SKM-1 (cell line): ENCODE data around the gene ARNT2.
"Not testable (repeated sequence)": the region's sequence is repeated elsewhere in the genome, so short reads cannot be mapped to it uniquely, and the experiment has no call there.

ENCODE experiments used
- DNase-seq: peaks from one replicate; lab custom pipeline; 2025; ENCODE audit not compliant: unreplicated experiment; lab: John Stamatoyannopoulos, UW

Gene ARNT2

DNA sequence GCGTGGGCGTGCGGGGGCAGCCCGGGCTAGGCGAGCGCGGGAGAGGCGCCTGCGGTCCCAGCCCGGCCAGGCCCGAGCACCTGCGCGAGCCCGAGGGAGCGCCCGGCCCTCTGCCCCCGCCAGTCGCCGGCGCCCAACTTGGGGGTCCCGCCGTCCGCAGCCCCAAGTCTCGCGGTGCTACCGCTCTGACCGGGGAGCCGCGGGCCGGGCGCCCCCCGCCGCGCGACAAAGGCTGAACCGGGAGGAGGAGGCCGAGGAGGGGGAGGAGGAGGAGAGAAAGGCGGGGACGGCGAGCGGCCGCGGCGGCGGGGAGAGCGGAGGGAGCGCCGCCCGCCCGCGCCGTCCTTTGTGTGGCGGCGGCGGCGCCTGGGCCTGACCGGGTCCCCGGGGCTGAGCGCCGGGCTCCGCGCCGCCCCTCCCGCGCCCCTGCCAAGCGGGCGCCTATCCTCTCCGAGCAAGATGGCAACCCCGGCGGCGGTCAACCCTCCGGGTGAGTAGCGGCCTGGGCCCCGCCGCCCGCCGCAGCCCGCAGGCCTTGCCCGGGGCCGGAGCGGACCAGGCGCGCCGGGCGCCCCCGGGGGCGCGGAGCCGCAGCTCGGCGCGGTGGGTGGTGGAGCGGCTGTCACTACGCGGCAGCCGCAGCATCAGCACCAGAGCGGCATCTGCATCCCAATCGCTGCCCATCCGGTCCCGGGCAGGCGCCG, at the start of gene ARNT2:
Gene ARNT2 (plus strand): TSS at position 326 of the 704 bp plus-strand sequence. CDS start 134 bp downstream, at position 460.
- no peak for DNase-seq

DNA sequence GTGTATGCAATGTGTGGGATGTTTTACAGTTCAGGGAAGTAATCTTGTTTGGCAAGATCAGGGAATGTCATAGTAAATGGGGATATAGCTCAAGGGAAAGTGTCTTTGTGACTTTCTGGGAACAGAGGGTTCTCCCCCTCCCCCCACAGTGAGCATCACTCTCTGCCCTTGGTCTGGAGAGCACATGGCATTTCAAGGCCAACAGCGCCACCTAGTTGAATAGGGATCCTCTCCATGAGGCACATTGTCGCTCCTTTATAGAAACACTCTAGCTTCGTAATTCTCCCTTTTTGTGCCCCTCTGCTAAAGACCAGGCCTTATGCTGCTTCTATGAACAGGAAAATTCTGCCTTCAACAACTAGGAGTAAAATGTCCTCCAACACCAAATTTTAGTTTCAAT, 37.1 kb upstream of the ARNT2 start:
- peak; percentile 18 for DNase-seq

DNA sequence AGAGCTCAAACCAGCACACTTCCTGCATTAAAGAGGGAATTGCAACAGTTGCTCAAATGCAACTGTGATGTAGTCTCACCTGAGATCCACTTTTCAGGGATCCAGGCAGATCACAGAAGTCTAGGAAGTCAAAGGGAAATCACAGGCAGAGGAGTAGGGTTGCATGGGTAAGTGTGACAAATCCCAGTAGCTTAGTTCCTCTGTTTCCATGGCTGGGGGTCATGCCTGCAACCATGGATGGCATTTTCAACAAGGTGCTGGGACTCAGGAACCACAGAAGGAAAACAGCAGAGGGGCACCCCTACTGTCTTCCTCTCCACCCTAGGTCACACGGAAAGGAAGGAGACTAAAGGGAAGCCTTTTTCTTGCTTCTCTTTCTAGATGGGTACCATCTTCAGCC, 36.5 kb upstream of the ARNT2 start:
- DNase-seq = no peak

DNA sequence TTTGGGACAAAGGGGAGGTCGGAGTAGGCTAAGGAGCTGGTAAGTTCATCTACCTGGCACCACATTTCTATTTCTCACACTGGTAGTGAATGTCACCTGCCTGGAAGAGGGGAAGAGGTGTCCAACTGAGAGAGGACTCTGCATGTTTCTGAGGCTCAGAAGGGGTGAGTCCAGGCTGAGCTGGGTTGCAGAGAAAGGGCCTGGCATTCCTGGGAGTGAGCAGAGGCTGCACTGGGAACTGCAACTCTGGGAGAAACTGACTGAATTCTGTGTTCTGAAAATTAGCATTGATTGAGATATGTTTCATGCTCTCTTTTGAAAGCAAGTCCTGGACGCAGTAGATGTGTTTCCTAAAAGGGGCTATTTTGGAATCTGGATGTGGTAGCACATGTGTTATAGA, 32.3 kb upstream of the ARNT2 start:
- no peak for DNase-seq

DNA sequence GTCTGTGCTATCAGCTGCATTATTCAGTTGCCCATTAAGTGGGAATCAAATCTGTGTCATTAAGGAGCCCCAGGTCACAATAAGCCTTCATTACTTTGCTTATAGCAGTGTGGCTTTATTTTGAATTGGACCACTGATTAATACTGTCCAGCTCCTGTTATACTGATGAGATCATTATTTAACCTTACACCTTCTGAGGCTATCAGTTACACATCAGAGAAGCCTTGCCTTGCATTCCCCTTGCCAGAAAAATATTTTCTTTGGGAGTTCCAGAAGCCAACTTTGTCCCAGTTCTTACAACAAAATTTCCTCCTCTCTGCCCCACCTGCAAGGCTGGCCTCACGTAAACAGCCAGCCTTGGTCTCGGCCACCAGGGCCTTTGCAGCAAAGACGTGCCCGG, 29.7 kb upstream of the ARNT2 start:
- DNase-seq = no peak

DNA sequence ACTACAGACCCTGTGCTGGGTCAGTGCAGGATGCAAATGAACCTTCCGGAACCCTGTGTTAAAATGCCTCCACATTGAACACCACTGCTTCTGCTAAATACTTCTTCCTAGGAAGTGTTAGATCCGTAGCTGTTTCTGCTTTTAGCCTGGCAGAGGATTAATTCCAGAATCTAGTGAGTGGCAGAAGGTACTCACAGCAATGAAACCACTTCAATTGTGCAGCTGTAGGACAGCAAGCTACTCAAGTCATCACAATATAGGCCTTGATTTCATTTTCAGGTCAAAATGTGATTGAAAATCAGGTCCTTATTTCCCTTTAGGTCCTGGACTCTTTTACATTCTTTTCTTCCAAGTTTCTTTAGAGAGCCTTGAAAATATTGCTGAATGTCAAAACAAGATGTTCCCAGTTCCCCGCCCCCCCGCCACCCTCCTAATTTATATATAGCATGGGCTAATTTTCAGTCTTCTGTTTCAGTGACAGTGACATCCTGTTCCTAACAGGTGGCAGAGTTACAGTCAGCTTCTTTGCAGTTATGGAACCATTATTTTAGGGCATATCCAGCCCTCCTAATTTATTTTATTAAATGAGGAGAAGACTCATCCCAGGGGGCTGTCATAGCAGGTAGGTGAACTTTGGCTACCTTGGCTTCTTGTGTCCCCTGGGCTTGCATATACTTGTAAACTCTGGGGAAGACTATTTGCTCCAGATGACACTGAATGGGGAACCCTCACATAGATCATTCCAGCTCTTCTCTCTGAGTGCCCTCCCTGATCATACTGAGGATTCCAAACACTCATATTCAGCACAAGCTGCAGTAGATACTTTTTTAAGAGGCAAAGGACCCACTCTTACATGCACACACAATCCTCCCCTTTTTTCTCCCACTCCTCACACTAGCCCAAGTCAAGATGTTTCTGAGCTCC, 28.0 kb upstream of the ARNT2 start:
- DNase-seq = no peak

DNA sequence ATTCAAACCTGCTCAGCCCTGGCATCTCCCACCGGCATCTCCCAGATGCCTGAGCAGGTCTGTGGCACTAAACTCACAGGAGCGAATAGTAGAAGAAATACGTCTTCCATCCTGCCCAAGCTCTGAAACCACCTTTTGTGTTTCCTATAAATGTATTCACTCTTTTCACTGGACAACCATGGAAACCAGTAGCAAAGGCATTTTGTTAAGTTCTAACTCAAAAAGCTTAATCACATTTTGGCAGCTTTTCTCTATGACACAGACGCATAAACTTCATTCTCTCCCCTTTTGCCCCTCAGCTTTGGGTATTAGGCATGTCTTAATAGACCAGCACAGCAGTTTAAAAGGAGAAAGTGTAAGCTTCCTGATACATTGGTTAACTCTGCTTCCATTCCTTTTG, 24.5 kb upstream of the ARNT2 start:
- no peak for DNase-seq

DNA sequence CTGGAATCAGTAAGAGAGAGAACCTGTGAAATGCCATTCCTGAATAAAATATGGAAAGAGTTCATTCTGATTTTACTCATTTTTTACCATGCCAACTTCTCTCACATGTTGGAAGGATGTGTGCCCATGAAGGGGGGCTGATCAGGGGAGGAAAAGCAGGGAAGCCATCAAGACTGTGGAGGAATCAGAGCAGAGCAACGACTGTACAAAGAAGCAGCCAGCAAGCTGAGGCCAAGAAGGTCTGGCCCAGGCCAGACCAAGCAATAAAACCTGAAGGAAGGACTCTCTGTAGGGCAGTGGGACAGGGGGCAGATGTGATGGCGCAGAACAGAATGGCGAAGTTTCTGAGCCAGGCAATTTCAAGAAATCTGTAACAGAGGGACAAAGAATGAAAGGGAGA, 24.0 kb upstream of the ARNT2 start:
- DNase-seq = no peak

DNA sequence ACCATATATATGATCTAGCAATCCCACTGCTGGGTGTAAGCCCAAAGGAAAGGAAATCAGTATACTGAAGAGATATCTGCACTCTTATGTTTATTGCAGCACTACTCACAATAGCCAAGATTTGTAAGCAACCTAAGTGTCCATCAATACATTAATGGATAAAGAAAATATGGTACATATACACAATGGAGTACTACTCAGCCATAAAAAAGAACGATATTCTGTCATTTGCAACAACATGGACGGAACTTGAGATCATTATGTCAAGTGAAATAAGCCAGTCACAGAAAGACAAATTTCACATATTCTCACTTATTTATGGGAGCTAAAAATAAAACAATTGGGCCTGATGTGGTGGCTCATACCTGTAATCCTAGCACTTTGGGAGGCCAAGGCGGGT, 21.9 kb upstream of the ARNT2 start:
- no peak for DNase-seq

DNA sequence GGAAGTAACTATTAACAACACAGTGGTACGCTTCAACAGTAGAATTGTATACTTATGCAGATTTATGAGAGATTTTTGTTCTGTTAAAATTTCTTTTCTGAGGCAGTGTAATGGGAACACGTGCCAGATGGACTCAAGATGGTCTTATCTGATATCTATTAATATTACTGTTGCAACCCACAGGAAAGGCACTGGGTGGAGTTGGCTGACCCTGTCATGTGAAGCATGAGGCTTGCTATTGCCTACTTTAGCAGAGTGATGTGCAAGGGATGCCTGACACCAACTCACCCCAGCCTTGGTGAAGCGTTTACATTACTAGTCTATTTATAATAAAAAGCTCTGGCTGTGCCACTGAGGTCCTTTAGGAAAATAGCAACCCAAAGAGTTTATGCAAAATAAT, 19.8 kb upstream of the ARNT2 start:
- DNase-seq = no peak

DNA sequence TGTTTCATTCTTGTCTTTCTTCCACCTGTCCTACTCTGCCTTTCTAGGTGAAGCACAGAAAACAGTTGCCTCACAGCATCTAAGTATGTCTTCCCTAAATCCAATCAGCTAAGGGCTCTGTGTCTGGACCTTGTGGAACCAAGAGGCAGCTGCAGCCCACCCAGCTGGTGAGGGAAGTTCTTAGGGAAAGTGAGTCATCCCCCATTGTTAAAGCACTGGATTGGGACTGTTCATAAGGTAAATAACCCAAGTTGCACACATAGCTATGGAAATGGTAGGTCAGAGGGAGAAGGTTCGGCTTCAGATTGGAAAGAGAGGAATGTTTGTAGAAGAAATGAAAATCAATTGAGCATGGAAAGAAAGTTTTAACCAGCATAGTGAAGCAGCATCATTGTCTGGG, 18.0 kb upstream of the ARNT2 start:
- DNase-seq = no peak

DNA sequence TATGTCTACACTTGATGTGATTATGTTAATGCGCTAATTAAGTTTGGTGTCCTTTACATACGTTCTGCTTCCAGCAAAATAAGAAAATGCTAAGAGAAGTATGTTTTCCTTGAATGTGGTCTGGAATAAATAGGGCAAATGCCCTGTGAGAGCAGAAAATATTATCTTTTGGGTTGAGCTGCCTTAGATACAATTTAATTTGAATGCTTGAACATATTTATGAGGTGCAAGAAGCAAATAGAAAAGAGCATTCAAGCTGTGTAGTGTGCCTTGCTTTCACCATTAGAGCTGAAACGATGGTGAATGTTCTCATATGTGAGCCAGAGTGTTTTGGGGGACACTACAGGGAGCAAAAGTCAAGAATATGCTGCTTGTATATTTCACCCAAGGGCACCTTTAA, 15.9 kb upstream of the ARNT2 start:
- no peak for DNase-seq

DNA sequence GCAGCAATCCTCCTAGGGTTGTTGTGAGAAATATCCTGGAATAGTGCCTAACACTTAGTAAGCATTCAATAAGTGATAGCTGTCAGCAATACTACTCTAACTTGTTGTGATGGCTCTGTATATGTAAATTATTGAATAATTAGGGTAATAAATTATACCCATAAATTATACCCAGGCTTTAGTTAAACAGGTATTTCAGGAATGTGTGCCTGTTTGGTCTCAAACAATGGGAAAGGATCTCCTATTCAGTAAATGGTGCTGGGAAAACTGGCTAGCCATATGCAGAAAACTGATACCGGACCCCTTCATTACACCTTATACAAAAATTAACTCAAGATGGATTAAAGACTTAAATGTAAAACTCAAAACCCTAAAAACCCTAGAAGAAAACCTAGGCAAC, 14.8 kb upstream of the ARNT2 start:
- no peak for DNase-seq

DNA sequence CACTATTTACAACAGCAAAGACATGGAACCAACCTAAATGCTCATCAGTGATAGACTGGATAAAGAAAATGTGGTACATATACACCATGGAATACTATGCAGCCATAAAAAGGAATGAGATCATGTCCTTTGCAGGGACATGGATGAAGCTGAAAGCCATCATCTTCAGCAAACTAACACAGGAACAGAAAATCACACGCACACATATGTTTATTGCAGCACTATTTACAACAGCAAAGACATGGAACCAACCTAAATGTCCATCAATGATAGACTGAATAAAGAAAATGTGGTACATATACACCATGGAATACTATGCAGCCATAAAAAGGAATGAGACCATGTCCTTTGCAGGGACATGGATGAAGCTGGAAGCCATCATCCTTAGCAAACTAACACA, 13.2 kb upstream of the ARNT2 start:
- not testable (repeated sequence) for DNase-seq

DNA sequence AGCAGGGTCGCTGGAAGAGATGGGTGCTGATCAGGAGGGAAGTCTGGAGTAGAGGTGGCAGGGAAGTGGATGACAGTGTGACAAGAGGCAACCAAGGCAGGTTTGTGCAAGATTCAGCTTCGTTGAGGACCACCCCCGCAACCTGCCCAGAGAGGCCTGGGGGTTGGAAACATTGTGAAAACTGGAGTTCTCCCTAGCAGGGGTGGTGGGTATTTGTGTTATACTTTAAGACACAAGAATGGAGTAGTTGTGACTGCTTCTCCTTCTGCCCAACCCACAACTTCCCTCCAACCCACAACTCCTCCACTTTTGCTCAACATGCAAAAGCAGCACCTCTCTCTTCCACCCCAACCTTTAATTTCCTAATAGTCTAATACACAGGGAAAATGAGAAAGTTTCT, 8.6 kb upstream of the ARNT2 start:
- DNase-seq = no peak

DNA sequence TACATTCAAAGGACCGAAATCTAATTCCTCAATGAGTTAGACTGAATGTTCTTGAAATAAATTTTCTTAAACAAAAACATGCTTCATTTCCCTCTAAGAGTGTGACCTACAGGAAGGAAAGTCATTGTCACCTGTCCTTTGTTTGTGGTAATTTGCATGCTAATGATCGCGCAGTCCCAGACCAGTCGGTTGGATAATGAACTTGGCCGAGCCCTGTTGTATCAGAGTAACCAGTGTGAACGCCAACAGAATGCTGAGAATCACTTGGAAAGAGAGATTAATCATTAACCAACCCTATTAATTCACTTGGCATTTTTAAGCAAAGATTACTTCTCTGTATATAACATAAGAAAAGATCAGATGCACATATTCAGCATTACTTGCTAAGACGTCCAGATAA, 8.1 kb upstream of the ARNT2 start:
- DNase-seq = no peak

DNA sequence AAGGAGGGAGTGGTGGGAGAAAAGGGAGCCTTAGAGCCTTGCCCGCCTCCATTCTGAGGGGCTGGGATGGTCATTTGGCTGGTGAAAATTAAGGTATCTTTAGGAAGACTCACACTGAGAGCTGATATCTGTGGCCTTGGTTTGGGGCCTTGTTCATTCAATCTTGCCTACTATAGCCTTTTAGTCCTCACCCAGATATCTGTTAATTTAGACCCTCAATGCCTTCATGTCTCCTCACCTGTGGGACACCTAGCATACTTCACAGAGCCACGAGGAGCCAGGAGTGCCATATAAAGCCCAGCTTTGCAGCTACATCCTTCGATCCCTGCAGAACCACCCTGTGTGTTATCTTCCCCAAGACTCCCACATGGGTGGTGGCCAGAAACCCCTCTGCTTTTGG, 4.7 kb upstream of the ARNT2 start:
- no peak for DNase-seq

DNA sequence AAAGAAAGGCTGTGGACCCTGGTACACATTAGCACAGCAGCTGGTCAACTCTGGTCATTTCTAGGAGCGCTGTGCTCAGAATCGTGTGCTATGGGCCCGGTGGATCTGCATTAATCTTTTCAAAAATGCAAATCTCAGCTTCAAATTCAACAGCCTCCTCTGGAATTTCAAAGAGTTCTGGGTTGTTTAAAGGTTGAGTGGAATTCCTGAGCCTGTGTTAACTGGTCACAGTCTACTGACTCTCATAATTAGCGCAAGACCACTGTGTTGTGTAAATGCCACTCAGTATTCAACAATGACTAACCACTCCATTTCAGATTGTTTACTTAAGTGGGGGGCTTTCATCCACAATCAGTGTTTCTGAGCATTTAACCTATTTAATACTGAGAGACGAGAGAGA, 2.7 kb upstream of the ARNT2 start:
- no peak for DNase-seq

DNA sequence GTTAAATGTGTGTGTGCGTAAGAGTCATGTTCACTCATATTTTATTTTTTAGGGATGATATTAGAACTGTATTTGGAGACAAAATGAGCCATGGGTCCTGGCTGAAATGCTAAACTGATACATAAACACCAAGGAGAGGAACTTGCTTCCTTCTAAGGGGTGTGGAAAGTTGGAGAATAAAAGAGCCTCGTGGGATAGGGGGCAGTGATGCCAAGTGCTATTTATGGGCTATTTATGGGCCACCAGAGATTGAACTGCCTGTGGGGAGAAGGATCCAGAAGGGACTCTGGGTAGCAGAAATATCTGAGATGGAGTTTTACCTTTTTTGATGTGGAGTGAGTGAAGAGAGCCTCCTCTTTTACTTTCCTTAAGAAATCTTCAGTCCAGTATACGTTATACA, 1.8 kb upstream of the ARNT2 start:
- no peak for DNase-seq

DNA sequence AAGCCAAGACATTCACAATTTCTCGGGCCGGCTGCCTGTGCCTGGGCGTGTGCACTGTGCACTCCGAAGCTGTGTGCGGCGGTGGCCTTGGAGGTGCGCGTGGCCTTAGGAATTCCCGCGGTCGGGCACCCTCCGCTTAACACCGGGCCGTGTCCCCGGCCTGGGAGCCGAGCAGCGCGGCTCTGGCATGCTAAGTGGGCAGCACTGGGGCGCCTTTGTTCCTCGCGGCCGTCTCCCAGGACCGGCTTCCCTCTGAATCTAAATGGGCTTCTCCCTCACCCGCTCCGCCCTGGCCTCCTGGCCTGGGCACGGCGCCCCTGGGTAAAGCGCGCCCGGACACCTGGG, 498 bp upstream of the ARNT2 start:
- DNase-seq = no peak

DNA sequence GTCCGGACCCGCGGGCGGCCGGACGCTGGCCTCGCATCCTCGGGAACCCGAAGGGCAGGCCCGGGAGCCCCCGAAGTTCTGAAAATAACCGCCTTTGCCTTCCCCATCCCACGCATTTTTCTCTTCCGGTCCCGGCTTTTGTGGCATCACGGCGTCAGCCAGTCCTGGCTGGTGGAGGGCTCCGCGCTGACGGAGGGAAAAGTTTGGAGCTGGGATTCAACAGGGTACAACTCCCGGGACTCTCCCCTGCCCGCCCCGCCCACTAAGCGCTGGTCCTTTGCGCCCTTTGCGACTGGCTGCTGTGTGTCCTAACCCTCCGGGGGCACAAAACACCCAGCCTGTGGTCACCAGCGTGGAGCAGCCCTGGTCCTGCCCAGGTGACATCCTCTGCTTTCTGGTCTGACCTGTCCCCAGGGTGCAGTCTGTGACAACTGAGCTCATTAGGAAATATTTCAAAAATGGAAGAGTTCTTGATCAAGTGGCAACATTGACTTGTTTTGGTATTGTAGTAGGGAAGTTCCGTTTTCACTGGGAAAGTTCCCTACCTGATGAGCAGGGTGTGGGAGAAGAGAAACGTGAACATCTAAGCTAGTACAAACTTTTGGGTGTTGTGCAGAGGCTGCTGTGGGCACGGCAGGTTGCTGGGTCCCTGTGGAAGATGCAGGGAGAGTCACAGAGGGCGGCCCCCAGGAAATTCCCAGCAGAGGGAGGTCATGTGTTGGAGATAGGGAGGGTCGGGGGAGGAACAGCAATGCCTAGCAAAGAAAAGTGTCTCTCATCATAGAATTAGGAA, 775 bp downstream of the ARNT2 start:
- DNase-seq = no peak

DNA sequence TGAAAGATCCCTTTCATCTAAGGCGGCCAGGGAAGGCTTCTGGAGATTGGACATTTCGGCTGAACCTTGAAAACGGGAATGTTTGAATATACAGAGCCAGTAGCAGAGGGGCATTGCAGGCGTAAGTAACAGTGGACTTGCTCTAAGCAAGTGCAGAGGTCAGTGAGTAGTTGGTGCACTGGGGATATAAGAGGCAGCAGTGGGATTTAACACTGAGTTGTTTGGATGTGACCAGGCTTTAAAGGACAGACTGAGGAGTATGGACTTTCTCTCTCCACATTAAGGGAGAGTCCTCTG, 1.3 kb downstream of the ARNT2 start:
- no peak for DNase-seq
